IMR-90 (cell line): Measurements from ENCODE around the gene ERAP2. TPM values are rescaled to one million over a fixed set of nuclear protein-coding genes. Genes with fewer than 3 reads are reported as not detected.

Experiments
- ATAC-seq: fragments of 200-7000 bp; cut with Tn5 transposase; 2 replicates; pipeline ENCODE4 v1.9.1; 2020; ENCODE audit warnings: low read depth, mild to moderate bottlenecking, moderate library complexity
- BruUV-seq: library from RNA; stranded (reverse); fragments of 400-500 nt; replicated peaks from 2 replicates; lab custom pipeline; 2021; lab: Mats Ljungman, UMichigan
- CTCF ChIA-PET: fragments of 300-600 bp; formaldehyde crosslinking; extraction: SDS; loops from one replicate; lab custom pipeline; 2021; ENCODE audit warnings: antibody characterized with exemption; lab: Yijun Ruan, JAX
- POLR2A ChIA-PET: fragments of 300-600 bp; sonication (Branson Sonifier 250); formaldehyde crosslinking; loops from one replicate; lab custom pipeline; 2022; ENCODE audit warnings: antibody characterized with exemption; ENCODE audit not compliant: unreplicated experiment; lab: Charles Lee
- DNase-seq: peaks from one replicate; pipeline ENCODE4 v3.0.0; 2013
- H2AFZ ChIP-seq: replicated peaks from 2 replicates; pipeline ENCODE3; 2013; ENCODE audit warnings: low read length, mild to moderate bottlenecking; ENCODE audit not compliant: poor library complexity
- H2AK5ac ChIP-seq: 2 replicates; pipeline ENCODE4 v1.6.1; 2013; ENCODE audit warnings: low read depth, low read length, inconsistent platforms
- H2AK9ac ChIP-seq: replicated peaks from 2 replicates; pipeline ENCODE3; 2013; ENCODE audit warnings: mild to moderate bottlenecking, low read depth, low read length, moderate library complexity; ENCODE audit not compliant: poor library complexity
- H2BK120ac ChIP-seq: 2 replicates; pipeline ENCODE4 v1.6.1; 2013; ENCODE audit warnings: low read depth, low read length, inconsistent platforms
- H2BK15ac ChIP-seq: 3 replicates; pipeline ENCODE4 v1.6.1; 2013; ENCODE audit warnings: low read depth, low read length, inconsistent platforms
- H2BK20ac ChIP-seq: 2 replicates; pipeline ENCODE4 v1.6.1; 2013; ENCODE audit warnings: low read depth, mild to moderate bottlenecking, inconsistent platforms, low read length, moderate library complexity
- H2BK5ac ChIP-seq: 2 replicates; pipeline ENCODE4 v1.6.1; 2013; ENCODE audit warnings: mild to moderate bottlenecking, low read depth, low read length, inconsistent platforms; ENCODE audit not compliant: poor library complexity, severe bottlenecking
- H3K14ac ChIP-seq: replicated peaks from 2 replicates; pipeline ENCODE4 v1.6.1; 2013; ENCODE audit warnings: low read depth, low read length, inconsistent platforms
- H3K18ac ChIP-seq: 2 replicates; pipeline ENCODE4 v1.6.1; 2013; ENCODE audit warnings: low read depth, low read length, control low read depth
- H3K23ac ChIP-seq: 2 replicates; pipeline ENCODE4 v1.6.1; 2013; ENCODE audit warnings: low read depth, low read length, inconsistent platforms
- H3K27ac ChIP-seq: 2 replicates; pipeline ENCODE4 v1.5.1; 2013; ENCODE audit warnings: mild to moderate bottlenecking, control low read depth, low read length; ENCODE audit not compliant: insufficient read depth
- H3K27me3 ChIP-seq: 2 replicates; pipeline ENCODE4 v1.6.1; 2013; ENCODE audit warnings: low read length; ENCODE audit not compliant: control insufficient read depth, insufficient read depth
- H3K36me3 ChIP-seq: 2 replicates; pipeline ENCODE4 v1.6.1; 2013; ENCODE audit warnings: low read length, mixed read lengths; ENCODE audit not compliant: control insufficient read depth, insufficient read depth
- H3K4ac ChIP-seq: 2 replicates; pipeline ENCODE4 v1.6.1; 2013; ENCODE audit warnings: low read depth, low read length, inconsistent platforms
- H3K4me1 ChIP-seq: 2 replicates; pipeline ENCODE4 v1.6.1; 2013; ENCODE audit warnings: low read length, mixed read lengths; ENCODE audit not compliant: control insufficient read depth, insufficient read depth
- H3K4me2 ChIP-seq: 2 replicates; pipeline ENCODE4 v1.6.1; 2013; ENCODE audit warnings: low read depth, mild to moderate bottlenecking, control low read depth, low read length, moderate library complexity
- H3K4me3 ChIP-seq: 2 replicates; pipeline ENCODE4 v1.5.1; 2013; ENCODE audit warnings: low read depth, mild to moderate bottlenecking, control low read depth, low read length, moderate library complexity; ENCODE audit not compliant: insufficient read depth
- H3K56ac ChIP-seq: 2 replicates; pipeline ENCODE4 v1.6.1; 2013; ENCODE audit warnings: low read length, inconsistent platforms; ENCODE audit not compliant: insufficient read depth; ENCODE audit errors: extremely low read depth
- H3K79me1 ChIP-seq, 2 experiments: 2 replicates each; pipeline ENCODE4 v1.6.1; 2013; ENCODE audit warnings: low read length in 2 of 2, inconsistent platforms in 1 of 2, low read depth in 1 of 2
- H3K9ac ChIP-seq: 2 replicates; pipeline ENCODE4 v1.6.1; 2013; ENCODE audit warnings: low read depth, low read length, control low read depth
- H3K9me1 ChIP-seq: 2 replicates; pipeline ENCODE4 v1.6.1; 2013; ENCODE audit warnings: low read length, inconsistent platforms; ENCODE audit not compliant: insufficient read depth
- H3K9me3 ChIP-seq: 2 replicates; pipeline ENCODE4 v1.6.1; 2013; ENCODE audit warnings: low read length; ENCODE audit not compliant: control insufficient read depth, insufficient read depth
- H4K20me1 ChIP-seq: 2 replicates; pipeline ENCODE4 v1.6.1; 2013; ENCODE audit warnings: low read length, inconsistent platforms; ENCODE audit not compliant: insufficient read depth
- H4K5ac ChIP-seq: 2 replicates; pipeline ENCODE4 v1.6.1; 2013; ENCODE audit warnings: mild to moderate bottlenecking, low read depth, low read length, control low read depth
- H4K8ac ChIP-seq, 2 experiments: 2 replicates each; pipeline ENCODE4 v1.6.1; 2013; ENCODE audit warnings: low read depth in 2 of 2, low read length in 2 of 2, control low read depth in 1 of 2, inconsistent platforms in 1 of 2
- H4K91ac ChIP-seq: 2 replicates; pipeline ENCODE4 v1.6.1; 2013; ENCODE audit warnings: low read depth, low read length, inconsistent platforms; ENCODE audit not compliant: insufficient read depth
- CEBPB ChIP-seq: IDR thresholded peaks from 2 replicates; pipeline ENCODE4 v1.6.1; 2012; ENCODE audit warnings: low read depth, low read length, improper control_type of control experiment
- MXI1 ChIP-seq: IDR thresholded peaks from 2 replicates; pipeline ENCODE4 v1.6.1; 2012; ENCODE audit warnings: low read depth, mild to moderate bottlenecking, low read length, moderate library complexity, borderline replicate concordance
- SMC3 ChIP-seq: fragments of 150-350 bp; IDR thresholded peaks from 2 replicates; pipeline ENCODE4 v1.6.1; 2016; ENCODE audit warnings: low read depth, mild to moderate bottlenecking, antibody characterized with exemption, low read length, moderate library complexity
- WGBS, 2 experiments: methylation state at CpG; one replicate each; pipeline versions ENCODE4 v1.1.5 to v1.1.7; 2013; ENCODE audit warnings: missing lambda C conversion rate in 2 of 2; ENCODE audit not compliant: insufficient read length in 1 of 2; ENCODE audit errors: extremely low coverage in 2 of 2; 5-methylcytosine and 5-hydroxymethylcytosine counted together
- dilution Hi-C: fragments of 300-500 bp; cut with HindIII; formaldehyde crosslinking; loops from one replicate; pipeline ENCODE4 v1.14.3; 2018; ENCODE audit warnings: low sequenced_read_pairs; ENCODE audit not compliant: unreplicated experiment
- in situ Hi-C: fragments of 300-500 bp; cut with MboI; formaldehyde crosslinking; loops from 3 replicates; pipeline ENCODE4 v1.14.3; 2019; ENCODE audit warnings: low sequenced_read_pairs, inconsistent platforms, mixed read lengths
- intact Hi-C: fragments of 100-400 bp; cut with micrococcal nuclease; formaldehyde crosslinking; loops from 2 replicates; pipeline ENCODE4 v1.10.0; 2022
- polyA plus RNA-seq, 3 experiments: library from polyadenylated mRNA; depleted of rRNA; stranded (reverse); fragments of >200 nt; gene quantifications; 2 replicates each; pipeline ENCODE4 v1.2.3, GENCODE V29; 2012; ENCODE audit warnings: low replicate concordance in 1 of 3
- total RNA-seq: library from RNA; depleted of rRNA; stranded (reverse); fragments of >200 nt; gene quantifications from 2 replicates; pipeline ENCODE4 v1.2.3, GENCODE V29; 2012
- TF ChIP-seq, protein P1 (sequence below): conservative IDR thresholded peaks from 2 replicates; pipeline ENCODE4 v1.5.1; 2012; ENCODE audit warnings: mild to moderate bottlenecking, low read depth, low read length, improper control_type of control experiment

The ERAP2 gene
- total and polyA plus RNA-seq, 2 of the 4 experiments (the other 2 are of a cell fraction), result 10.6 to 21.3 TPM

DNA sequence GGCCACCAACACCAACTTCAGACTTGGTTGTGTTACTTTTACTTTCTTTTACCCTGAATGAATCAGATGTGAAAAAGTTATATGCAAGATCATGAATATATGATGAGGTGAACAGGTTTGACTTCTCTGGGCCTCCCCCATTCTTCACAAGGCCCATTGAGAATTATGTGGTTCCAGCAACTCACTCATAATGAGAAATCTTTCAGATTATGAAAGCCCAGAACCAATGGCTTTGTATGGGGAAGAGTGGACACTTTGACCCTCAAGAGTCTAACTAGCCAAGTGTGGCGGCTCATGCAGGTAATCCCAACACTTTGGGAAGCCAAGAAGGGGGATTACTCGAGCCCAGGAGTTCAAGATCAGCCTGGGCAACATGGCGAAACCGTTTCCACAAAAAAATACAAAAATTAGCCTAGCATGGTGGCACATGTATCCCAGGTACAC lies 43.5 kb downstream of the ERAP2 start:
- H2AK9ac ChIP-seq, result no peak overlapping the region
- H3K4me1 ChIP-seq, result peaks cover 4% of the 10 kb centered on the region; the same call in 1 of the 2 replicates
- no peak overlapping the region for H3K4ac ChIP-seq
- ChIA-PET POLR2A (no interaction called here), CTCF (no interaction called here)
- no peak overlapping the region for H2BK15ac ChIP-seq
- no peaks in the 10 kb centered on the region for H3K27me3 ChIP-seq
- no peak overlapping the region for H3K23ac ChIP-seq
- H2BK5ac ChIP-seq, result no peak overlapping the region
- H3K27ac ChIP-seq, result no peak overlapping the region
- H2AFZ ChIP-seq, result no peak overlapping the region
- H4K91ac ChIP-seq, result no peak overlapping the region
- H2AK5ac ChIP-seq, result no peak overlapping the region
- H3K14ac ChIP-seq, result no peak overlapping the region
- H2BK120ac ChIP-seq, result no peak overlapping the region
- H3K9ac ChIP-seq, result no peak overlapping the region
- H4K8ac ChIP-seq, result no peak overlapping the region
- no peaks in the 10 kb centered on the region for H3K36me3 ChIP-seq
- DNase-seq (no peak), ATAC-seq (no peak)
- H3K4me3 ChIP-seq, result no peak overlapping the region
- no peak overlapping the region for H3K4me2 ChIP-seq
- H2BK20ac ChIP-seq, result no peak overlapping the region
- H3K79me1 ChIP-seq, result no peaks in the 10 kb centered on the region
- in situ Hi-C loops, result no loop called here
- TF ChIP-seq CEBPB (no peak), MXI1 (no peak), SMC3 (no peak)
- TF ChIP-seq, protein P1, sequence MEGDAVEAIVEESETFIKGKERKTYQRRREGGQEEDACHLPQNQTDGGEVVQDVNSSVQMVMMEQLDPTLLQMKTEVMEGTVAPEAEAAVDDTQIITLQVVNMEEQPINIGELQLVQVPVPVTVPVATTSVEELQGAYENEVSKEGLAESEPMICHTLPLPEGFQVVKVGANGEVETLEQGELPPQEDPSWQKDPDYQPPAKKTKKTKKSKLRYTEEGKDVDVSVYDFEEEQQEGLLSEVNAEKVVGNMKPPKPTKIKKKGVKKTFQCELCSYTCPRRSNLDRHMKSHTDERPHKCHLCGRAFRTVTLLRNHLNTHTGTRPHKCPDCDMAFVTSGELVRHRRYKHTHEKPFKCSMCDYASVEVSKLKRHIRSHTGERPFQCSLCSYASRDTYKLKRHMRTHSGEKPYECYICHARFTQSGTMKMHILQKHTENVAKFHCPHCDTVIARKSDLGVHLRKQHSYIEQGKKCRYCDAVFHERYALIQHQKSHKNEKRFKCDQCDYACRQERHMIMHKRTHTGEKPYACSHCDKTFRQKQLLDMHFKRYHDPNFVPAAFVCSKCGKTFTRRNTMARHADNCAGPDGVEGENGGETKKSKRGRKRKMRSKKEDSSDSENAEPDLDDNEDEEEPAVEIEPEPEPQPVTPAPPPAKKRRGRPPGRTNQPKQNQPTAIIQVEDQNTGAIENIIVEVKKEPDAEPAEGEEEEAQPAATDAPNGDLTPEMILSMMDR, result no peak
- H3K9me1 ChIP-seq, result no peaks in the 10 kb centered on the region; the same call in 1 of the 2 replicates
- intact Hi-C loops, result no loop called here
- H4K5ac ChIP-seq, result no peak overlapping the region
- no CpG with 5 or more reads among the region's 4 CpGs for WGBS, 2 experiments
- dilution Hi-C loops, result no loop called here
- no peaks in the 10 kb centered on the region for H3K9me3 ChIP-seq
- no TSS peak for BruUV-seq
- no peak overlapping the region for H3K56ac ChIP-seq
- H4K20me1 ChIP-seq, result no peaks in the 10 kb centered on the region
- H3K18ac ChIP-seq, result no peak overlapping the region
